Gastrocnemius medialis (tissue), 4 donors: Measurements from ENCODE around the gene CHIC2.

Experiments used
- CTCF ChIP-seq, 5 experiments: fragments of 450-650 bp in 3 of 5; fragments of 200-600 bp in 2 of 5; sonication (generic) in 2 of 5; IDR thresholded peaks in 4 of 5; conservative IDR thresholded peaks in 1 of 5; 1 replicate in 4 of 5; 2 replicates in 1 of 5; pipeline ENCODE4 v1.5.1; 2016 to 2019; ENCODE audit warnings: antibody characterized with exemption in 5 of 5, mild to moderate bottlenecking in 3 of 5, moderate library complexity in 3 of 5
- POLR2A ChIP-seq, 2 donors: fragments of 450-650 bp; IDR thresholded peaks; one replicate each; pipeline ENCODE4 v1.6.1; 2017; ENCODE audit warnings: antibody characterized with exemption in 2 of 2, mild to moderate bottlenecking in 2 of 2, moderate library complexity in 2 of 2

- TF ChIP-seq CTCF (IDR thresholded peaks at IDR 0.05 in 4 of 5, conservative IDR thresholded peaks at IDR 0.05 in 1 of 5) (no peak), POLR2A (IDR thresholded peaks at IDR 0.05) (no peak)
Measured at GRCh38 chr4:54015423-54016030, 48.9 kb downstream of the CHIC2 start.
